Body of pancreas (tissue), 4 donors: ENCODE results near the gene ATXN1.

Experiments
- POLR2A ChIP-seq, 3 donors: fragments of 450-650 bp; IDR thresholded peaks; one replicate each; pipeline ENCODE4 v1.6.1; 2016; ENCODE audit warnings: antibody characterized with exemption in 3 of 3, mild to moderate bottlenecking in 2 of 3
- TF ChIP-seq, protein P1 (sequence below), 7 experiments: fragments of 450-650 bp in 4 of 7; fragments of 200-600 bp in 3 of 7; sonication (generic) in 3 of 7; IDR thresholded peaks; one replicate each; pipeline ENCODE4 v1.5.1; 2016 to 2019; ENCODE audit warnings: antibody characterized with exemption in 7 of 7

DNA sequence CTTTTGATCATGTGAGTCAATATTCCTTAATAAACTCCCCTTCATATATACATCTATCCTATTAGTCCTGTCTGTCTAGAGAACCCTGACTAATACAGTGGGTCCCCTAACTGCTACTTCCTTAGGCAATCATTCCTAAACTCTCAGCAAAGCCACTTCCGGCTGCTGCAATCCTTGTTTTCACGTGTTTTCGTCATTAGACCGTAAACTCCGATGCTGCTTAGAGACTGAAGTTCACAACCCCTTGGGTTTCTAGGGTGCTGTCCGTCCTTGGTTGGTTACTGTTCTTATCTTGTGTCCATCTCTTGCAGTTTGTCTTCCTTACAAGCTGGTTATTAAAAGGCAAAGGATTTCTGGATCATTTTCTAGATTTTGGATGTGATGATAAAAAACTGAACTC lies 416.5 kb downstream of the ATXN1 start:
- TF ChIP-seq, protein P1, sequence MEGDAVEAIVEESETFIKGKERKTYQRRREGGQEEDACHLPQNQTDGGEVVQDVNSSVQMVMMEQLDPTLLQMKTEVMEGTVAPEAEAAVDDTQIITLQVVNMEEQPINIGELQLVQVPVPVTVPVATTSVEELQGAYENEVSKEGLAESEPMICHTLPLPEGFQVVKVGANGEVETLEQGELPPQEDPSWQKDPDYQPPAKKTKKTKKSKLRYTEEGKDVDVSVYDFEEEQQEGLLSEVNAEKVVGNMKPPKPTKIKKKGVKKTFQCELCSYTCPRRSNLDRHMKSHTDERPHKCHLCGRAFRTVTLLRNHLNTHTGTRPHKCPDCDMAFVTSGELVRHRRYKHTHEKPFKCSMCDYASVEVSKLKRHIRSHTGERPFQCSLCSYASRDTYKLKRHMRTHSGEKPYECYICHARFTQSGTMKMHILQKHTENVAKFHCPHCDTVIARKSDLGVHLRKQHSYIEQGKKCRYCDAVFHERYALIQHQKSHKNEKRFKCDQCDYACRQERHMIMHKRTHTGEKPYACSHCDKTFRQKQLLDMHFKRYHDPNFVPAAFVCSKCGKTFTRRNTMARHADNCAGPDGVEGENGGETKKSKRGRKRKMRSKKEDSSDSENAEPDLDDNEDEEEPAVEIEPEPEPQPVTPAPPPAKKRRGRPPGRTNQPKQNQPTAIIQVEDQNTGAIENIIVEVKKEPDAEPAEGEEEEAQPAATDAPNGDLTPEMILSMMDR (IDR thresholded peaks at IDR 0.05): no peak
- no peak for TF ChIP-seq POLR2A (IDR thresholded peaks at IDR 0.05)
